GM18520 (cell line): ENCODE results near the gene NCK1.
"Not testable (repeated sequence)": the region's sequence is repeated elsewhere in the genome, so short reads cannot be mapped to it uniquely, and the experiment has no call there.

ENCODE experiments used
- ATAC-seq: cut with Tn5 transposase; IDR thresholded peaks from one replicate; pipeline ENCODE4 v1.9.1; 2021; ENCODE audit not compliant: unreplicated experiment

Gene NCK1

DNA sequence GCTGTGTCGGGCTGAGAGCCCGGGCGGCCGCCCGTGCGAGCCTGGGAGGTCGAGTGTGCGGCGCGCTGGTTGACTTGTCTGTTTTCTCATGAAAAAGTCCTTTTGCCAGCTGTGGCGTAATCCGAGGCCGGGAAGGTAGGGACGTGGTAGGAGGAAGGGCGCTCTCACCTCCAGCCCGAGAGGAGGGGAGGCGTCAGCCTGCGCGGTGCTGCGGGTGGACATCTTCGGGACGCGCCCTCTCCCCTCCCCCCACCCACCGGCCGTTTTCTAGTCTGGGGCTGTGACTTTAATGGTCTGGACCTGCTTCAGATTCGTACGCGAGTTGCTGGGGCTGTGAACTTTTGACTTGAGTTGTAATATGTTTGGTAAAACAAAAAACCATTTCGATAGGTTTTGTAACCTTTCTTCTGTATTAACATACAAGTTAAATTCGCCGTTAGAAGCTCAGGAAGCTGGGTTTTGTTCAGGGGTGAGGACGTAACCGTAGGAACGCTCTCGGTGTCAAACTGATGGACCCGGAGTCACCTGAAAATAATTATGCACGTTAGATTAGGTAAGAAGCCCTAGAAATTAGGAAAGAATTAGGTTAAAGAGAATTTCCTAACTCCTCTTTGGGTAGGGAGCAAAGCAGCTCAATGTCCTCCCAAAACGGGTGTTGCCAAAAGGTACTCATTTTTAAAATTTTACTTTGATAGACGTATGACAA lies 762 bp downstream of the NCK1 start:
- no peak for ATAC-seq

DNA sequence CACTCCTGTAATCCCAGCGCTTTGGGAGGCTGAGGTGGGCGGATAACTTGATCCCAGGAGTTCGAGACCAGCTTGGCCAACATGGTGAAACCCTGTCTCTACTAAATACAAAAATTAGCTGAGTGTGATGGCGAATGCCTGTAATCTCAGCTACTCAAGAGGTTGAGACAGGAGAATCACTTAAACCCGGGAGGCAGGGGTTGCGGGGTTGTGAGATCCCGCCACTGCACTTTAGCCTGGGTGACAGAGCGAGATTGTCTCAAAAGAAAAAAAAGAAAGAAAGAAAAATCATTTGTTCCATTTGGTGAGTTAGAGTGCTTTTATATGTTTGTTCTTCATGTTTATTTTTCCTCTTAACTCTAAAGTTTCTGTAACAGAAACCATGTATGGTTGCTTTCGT lies 7.3 kb downstream of the NCK1 start:
- no peak for ATAC-seq

DNA sequence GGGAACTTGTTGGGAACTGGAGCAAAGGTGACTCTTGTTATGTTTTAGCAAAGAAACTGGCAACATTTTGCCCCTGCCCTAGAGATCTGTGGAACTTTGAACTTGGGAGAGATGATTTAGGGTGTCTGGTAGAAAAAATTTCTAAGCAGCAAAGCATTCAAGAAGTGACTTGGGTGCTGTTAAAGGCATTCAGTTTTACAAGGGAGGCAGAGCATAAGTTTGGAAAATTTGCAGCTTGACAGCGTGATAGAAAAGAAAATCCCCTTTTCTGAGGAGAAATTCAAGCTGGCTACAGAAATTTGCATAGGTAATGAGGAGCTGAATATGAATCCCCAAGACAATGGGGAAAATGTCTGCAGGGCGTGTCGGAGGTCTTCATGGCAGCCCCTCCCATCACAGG lies 10.2 kb downstream of the NCK1 start:
- ATAC-seq: not testable (repeated sequence)

DNA sequence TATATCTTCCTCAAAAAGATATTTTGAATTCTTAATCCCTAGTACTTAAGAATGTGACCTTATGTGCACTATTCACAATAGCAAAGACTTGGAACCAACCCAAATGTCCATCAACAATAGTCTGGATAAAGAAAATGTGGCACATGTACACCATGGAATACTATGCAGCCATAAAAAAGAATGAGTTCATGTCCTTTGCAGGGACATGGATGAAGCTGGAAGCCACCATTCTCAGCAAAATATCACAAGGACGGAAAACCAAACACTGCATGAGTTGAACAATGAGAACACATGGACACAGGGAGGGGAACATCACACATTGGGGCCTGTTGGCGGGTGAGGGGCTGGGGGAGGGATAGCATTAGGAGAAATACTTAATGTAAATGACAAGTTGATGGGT lies 17.5 kb downstream of the NCK1 start:
- ATAC-seq: not testable (repeated sequence)

DNA sequence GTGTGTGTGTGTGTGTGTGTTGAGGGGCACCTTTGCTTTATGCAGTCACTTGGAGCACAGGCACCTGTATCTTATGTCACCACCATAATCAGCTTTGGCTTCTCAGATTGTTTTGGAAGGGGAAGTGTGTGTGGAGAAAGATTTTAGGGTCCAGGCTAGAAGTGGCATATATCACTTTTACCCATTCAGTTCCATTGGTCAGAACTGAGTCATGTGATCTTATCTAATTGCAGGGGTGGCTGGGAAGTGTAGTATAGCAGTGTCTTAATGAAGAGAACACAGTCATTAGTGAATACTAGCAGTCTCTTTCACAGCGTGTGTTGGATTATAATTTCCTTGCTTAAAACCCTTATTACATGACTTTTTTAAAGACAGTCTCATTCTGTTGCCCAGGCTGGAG lies 20.6 kb downstream of the NCK1 start:
- ATAC-seq: no peak

DNA sequence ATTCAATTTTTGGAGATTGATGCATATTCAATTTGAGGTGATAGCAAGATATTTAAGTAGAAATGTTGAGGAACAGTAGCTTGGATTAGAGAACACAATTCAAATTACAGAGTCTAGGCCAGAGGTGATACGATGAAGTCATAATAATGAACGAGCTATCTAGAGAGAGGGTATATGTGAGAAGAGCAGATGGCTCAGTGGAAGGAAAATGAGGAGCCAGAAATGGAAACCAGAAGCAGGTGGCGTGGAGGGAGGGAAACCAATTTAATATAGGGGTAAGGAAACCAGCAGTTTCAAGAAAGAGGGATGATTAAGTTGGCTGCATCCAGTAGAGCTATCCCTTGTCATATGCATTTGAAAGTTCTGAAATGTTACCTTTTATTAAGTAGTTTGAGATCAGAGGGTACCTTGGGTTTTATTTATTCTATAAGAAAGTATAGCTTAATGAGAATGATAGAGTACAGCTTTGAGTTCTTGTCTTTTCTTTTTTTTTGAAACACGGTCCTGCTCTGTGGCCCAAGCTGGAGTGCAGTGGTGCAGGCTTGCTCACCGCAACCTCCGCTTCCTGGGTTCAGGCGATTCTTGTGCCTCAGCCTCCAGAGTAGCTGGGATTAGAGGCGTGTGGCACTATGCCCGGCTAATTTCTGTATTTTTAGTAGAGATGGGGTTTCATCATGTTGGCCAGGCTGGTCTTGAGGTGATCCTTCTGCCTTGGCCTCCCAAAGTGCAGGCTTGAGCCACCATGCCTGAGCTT lies 22.1 kb downstream of the NCK1 start:
- no peak for ATAC-seq

DNA sequence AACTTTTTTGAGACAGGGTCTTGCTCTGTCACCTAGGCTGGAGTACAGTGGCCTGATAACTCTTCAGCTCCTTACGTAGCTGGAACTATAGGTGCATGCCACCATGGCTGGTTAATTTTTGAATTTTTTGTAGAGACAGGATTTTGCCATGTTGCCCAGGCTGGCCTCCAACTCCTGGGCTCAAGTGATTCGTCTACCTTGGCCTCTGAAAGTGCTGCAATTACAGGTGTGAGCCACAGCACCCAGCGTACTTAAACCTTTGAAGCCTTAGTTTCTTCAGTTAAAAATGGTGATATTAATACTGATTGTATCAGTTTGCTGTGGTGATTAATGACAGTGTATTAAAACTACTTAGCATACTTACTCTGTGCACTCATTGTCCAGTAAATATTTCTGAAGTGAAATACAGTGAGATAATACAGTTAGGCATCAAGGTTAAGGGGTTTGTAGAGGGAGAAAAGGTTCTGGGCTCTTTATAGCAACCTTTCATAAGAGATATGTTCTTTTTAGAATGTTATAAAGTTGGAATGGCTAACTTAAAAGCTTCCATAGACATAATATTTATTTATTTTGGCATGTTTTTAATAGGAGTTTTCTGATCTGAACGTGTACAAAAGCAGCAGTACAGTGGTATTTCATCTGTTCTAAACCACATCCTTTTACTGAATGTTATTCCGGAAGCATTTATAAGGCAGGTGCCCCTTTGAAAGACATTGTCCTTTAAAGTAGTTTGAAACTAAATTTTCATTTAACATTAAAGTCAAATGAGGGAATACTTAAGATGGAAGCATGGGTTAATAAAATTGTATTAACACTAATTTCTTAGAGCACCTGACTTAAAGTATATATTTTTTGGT lies 23.6 kb downstream of the NCK1 start:
- ATAC-seq: no peak

DNA sequence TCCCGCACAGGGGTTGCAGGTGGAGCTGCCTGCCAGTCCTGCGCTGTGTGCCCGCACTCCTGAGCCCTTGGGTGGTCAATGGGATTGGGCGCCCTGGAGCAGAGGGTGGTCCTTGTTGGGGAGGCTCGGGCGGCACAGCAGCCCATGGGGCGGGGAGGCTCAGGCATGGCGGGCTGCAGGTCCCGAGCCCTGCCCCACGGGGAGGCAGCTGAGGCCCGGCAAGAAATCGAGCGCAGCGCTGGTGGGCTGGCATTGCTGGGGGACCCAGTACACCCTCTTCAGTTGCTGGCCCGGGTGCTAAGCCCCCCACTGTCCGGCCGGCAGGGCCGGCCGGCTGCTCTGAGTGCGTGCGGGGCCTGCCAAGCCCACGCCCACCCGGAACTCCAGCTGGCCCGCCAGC lies 27.9 kb downstream of the NCK1 start:
- no peak for ATAC-seq

DNA sequence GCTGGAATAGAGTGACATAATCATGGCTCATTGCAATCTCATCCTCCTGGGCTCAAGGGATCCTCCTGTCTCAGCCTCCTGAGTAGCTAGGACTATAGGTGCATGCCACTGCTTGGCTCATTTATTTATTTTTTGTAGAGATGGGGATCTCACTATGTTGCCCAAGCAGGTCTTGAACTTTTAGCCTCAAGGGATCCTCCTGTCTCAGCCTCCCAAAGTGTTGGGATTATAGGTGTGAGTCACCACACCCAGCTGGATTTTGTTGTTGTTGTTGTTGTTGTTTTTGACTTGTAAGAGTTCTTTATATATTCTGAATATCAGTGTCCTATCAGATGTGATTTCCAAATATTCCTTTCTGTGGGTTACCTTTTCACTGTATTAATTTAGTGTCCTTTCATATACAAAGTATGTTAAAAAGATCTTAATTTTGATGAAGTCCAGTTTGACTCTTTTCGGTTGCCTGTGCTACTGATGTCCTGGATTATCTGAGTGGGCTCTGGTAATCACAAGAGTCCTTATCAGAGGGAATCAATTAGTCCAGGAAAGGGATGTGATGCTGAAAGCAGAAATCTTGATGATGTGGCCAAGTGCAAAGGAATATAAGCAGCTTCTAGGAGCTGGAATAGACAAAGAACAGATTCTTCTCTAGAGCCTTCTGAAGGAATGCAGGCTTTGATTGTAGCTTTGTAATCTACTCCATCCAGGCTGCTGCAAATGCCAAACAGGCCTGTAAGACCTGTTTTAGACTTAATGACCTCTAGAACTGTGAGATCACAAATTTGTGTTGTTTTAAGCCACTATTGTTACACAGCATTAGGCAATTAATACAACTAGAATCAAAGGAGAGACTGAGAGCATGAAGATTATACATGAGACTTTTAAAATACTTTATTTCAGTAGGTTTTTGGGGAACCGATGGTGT lies 30.2 kb downstream of the NCK1 start:
- ATAC-seq: no peak

DNA sequence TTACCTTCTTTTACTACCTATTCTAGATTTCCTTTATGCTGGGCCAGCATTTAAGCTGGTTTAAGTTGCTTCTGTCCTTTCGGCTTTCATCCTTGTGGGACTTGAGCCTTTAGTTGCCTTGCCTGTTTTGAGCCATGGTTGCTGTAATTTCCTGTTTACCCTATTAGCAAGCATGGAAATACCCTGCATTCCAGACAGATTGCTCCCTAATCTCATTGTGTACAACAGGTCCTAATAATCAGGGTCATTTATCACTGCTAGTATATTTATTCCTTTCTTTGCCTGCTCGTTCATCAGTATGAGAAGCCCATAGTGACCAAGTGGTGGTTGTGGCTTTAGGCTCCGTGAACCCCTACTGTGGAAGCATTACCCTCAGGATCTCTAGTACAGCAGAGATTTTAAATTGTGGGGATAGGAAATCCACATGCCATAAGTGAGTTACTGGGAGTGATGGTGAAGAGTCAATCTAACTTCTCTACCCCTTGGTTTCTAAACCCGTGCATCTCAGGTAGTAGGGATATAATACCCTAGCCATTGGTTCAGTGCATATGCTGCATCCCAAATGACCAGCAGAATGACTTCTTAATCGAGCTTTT lies 31.9 kb downstream of the NCK1 start:
- ATAC-seq: no peak

DNA sequence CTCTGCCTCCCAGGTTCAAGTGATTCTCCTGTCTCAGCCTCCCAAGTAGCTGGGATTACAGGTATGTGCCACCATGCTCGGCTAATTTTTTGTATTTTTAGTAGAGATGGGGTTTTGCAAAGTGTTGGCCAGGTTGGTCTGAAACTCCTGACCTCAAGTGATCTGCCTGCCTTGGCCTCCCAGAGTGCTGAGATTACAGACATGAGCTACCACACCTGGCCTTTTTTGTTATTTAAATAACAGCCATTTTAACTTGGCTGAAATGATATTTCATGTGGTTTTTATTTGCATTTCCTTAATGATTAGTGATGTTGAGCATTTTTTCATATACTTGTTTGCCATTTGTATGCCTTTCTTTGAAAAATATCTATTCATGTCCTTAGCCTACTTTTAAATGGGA lies 35.2 kb downstream of the NCK1 start:
- not testable (repeated sequence) for ATAC-seq

DNA sequence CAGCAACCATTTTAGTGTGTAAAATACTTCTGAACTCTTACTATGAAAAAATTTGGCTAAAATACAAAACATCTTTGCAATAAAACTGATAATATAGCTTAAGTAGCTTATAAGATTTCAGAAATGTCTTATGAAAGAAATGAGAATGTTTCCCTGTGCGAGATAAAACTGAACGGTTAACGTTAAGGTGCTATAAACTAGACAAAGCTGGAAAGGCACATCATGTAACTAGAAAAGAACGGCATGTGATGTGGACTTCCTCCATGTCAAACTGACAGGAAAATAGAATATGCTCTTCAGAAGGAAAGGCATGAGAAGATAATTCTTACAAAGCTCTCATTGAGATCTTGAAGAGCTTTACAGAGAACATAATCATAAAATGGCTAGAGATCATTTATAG lies 36.5 kb downstream of the NCK1 start:
- ATAC-seq: no peak

DNA sequence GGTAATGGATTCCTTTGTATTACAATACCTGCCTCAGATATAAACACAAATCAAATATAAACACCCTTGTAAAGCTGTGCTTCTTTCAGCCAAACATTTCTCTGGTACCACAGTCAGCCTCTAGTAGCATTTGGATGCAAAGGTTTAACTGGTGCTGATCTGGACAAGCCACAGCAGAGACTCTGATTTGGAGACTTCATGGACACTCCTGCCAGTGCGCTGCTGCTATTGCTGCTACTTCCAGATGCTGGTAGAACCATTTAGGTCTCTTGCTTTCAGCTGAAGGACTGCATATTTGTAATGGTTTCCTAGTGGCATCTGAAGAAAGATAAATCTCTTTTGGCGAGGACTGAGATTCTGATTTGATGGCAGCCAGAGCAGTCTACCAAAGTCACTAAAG lies 36.9 kb downstream of the NCK1 start:
- ATAC-seq: no peak

DNA sequence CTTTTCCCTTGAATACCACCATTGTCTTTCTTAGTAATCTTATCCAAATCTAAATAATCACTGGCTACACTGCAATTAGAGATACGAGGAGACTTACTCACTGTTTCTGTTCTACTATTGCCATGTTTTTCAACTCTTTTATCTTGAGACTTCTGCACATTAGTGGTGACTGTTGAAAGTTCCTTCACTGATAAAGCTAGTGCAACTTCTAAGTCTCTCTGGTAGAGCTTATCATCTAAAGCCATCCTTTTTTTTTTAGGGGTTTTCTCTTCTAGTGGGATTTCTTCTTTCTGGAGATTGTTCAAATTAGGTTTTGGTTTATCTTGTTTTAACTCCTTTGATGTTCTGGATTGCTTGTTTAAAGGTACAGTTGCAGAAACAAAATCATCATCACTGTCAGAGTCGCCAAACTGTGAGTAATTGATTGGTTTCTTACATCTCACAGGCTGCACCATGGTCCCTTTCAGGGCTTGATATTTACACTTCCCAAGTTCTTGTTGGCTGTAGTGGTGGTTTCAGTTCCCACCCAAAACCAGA lies 37.7 kb downstream of the NCK1 start:
- no peak for ATAC-seq

DNA sequence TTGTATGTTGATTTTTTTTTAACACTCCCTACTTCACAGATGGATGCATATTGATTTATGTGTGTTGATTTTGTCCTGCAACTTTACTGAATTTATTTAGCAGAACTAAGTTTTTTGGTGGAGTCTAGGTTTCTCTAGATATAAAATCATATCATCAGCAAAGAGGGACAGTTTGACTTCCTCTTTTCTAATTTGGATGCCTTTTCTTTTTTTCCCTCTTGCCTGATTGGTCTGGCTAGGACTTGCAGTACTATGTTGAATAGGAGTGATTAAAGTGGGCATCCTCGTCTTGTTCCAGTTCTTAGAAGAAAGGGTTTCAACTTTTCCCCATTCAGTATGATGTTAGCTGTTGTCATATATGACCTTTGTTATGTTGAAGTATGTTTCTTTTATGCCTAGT lies 38.7 kb downstream of the NCK1 start:
- not testable (repeated sequence) for ATAC-seq

DNA sequence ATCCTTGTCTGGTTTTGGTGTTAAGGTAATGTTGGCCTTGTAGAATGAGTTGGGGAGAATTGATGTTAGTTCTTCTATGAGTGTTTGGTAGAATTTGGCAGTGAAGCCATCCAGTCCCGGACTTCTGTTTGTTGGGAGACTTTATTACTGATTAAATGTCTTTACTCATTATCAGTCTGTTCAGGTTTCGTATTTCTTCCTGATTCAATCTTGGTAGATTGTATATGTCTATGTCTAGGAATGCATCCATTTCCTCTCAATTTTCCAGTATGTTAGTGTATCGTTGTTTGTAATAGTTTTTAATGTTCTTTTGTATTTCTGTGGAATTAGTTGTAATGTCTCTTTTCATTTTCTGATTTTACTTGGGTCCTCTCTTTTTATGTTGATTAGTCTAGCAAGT lies 39.4 kb downstream of the NCK1 start:
- no peak for ATAC-seq

DNA sequence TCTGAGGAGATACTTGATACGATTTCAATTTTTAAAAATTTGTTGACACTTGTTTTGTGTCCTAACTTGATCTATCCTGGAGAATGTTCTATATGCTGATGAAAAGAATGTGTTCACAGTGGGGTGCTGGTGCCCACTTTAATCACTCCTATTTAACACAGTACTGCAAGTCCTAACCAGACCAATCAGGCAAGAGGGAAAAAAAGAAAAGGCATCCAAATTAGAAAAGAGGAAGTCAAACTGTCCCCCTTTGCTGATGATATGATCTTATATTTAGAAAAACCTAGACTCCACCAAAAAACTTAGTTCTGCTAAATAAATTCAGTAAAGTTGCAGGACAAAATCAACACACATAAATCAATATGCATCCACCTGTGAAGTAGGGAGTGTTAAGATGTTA lies 40.5 kb downstream of the NCK1 start:
- ATAC-seq: not testable (repeated sequence)

DNA sequence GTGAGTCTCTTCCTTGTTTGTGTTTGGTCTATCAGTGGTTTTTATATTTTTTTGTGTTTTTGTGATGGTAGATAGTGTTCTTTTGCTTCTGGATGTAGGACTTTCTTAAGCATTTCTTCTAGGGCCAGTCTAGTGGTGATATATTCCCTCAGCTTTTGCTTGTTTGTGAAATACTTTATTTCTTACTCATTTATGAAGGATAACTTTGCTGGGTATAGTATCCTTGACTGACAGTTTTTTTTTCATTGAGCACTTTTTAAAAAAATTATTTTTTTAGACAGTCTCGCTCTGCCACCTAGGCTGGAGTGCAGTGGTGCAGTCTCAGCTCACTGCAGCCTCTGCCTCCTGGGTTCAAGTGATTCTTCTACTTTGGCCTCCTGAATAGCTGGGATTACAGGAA lies 41.9 kb downstream of the NCK1 start:
- no peak for ATAC-seq

DNA sequence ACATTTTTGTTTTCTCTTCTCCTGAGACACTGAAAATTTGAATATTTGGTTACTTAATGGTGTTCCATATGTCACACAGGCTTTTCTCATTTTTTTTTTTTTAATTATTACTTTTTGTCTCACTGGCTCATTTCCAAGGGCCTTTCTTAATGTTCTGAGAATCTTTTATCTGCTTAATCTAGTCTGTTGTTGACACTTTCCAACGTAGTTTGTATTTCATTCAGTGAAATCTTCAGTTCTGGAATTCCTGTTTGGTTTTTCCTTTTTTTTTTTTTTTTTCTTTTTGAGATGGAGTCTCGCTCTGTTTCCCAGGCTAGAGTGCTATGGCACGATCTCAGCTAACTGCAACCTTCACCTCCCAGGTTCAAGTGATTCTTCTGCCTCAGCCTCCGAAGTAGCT lies 42.7 kb downstream of the NCK1 start:
- ATAC-seq: no peak

DNA sequence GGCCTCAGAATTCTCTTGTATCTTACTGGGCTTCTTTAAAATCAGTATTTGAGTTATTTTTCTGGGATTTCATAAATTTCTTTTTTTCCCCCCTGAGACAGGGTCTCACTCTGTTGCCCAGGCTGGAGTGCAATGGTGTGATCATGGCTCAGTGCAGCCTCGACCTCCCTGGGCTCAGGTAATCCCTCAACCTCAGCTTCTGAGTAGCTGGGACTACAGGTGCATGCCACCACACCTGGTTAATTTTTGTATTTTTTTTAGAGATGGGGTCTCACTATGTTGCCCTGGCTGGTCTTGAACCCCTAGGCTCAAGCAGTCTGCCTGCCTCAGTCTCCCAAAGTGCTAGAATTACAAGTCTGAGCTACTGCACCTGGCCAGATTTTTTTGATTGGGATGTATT lies 43.5 kb downstream of the NCK1 start:
- ATAC-seq: no peak
